Liver (tissue), 9 donors: ENCODE results near the gene RETN. TPM values are rescaled to one million over a fixed set of nuclear protein-coding genes. Genes with fewer than 3 reads are reported as not detected.

Source experiments
- DNase-seq: peaks from one replicate; pipeline ENCODE4 v3.0.0-alpha.2; 2017; ENCODE audit warnings: low spot score
- H3K27ac ChIP-seq, 2 donors: one replicate each; pipeline ENCODE4 v1.7.0; 2013; ENCODE audit warnings: inconsistent platforms in 2 of 2, low read length in 2 of 2, control low read depth in 1 of 2, low read depth in 1 of 2, mild to moderate bottlenecking in 1 of 2
- H3K27me3 ChIP-seq, 4 donors: one replicate each; pipeline versions ENCODE4 v1.6.1 to v1.7.0; 2013; ENCODE audit warnings: low read length in 3 of 4, inconsistent platforms in 1 of 4, mild to moderate bottlenecking in 1 of 4, moderate library complexity in 1 of 4; ENCODE audit not compliant: control insufficient read depth in 4 of 4, insufficient read depth in 4 of 4
- H3K36me3 ChIP-seq, 4 donors: one replicate each; pipeline versions ENCODE4 v1.6.1 to v1.7.0; 2013; ENCODE audit warnings: low read length in 3 of 4, mild to moderate bottlenecking in 3 of 4, low read depth in 1 of 4, moderate library complexity in 1 of 4; ENCODE audit not compliant: control insufficient read depth in 4 of 4, insufficient read depth in 3 of 4
- H3K4me1 ChIP-seq, 4 donors: one replicate each; pipeline versions ENCODE4 v1.6.1 to v1.7.0; 2013; ENCODE audit warnings: low read length in 3 of 4, mild to moderate bottlenecking in 3 of 4, moderate library complexity in 1 of 4; ENCODE audit not compliant: control insufficient read depth in 4 of 4, insufficient read depth in 4 of 4
- H3K4me3 ChIP-seq, 3 donors: one replicate each; pipeline versions ENCODE4 v1.6.1 to v1.7.0; 2013; ENCODE audit warnings: low read length in 3 of 3, control low read depth in 1 of 3, low read depth in 1 of 3, mild to moderate bottlenecking in 1 of 3
- H3K9ac ChIP-seq, 2 donors: one replicate each; pipeline ENCODE4 v1.7.0; 2013; ENCODE audit warnings: low read length in 2 of 2, mild to moderate bottlenecking in 2 of 2, moderate library complexity in 2 of 2, control low read depth in 1 of 2, low read depth in 1 of 2
- H3K9me3 ChIP-seq, 4 donors: one replicate each; pipeline versions ENCODE4 v1.6.1 to v1.7.0; 2013; ENCODE audit warnings: low read length in 3 of 4; ENCODE audit not compliant: control insufficient read depth in 4 of 4
- ATF3 ChIP-seq: IDR thresholded peaks from 2 replicates; pipeline ENCODE4 v1.6.1; 2016; ENCODE audit warnings: antibody characterized with exemption
- CTCF ChIP-seq: fragments of 150-350 bp; IDR thresholded peaks from 2 replicates; pipeline ENCODE4 v1.5.1; 2017; ENCODE audit warnings: improper control_type of control experiment, low read depth, low read length; ENCODE audit not compliant: missing input control
- EGR1 ChIP-seq, 2 donors: IDR thresholded peaks; 2 replicates each; pipeline ENCODE4 v1.6.1; 2016 to 2018; ENCODE audit warnings: antibody characterized with exemption in 2 of 2, low read depth in 2 of 2
- FOXA1 ChIP-seq: IDR thresholded peaks from 2 replicates; pipeline ENCODE4 v1.6.1; 2016; ENCODE audit warnings: antibody characterized with exemption
- FOXA2 ChIP-seq: IDR thresholded peaks from 2 replicates; pipeline ENCODE4 v1.6.1; 2016; ENCODE audit warnings: antibody characterized with exemption
- GABPA ChIP-seq, 2 donors: IDR thresholded peaks in 1 of 2; conservative IDR thresholded peaks in 1 of 2; 2 replicates each; pipeline ENCODE4 v1.6.1; 2016; ENCODE audit warnings: antibody characterized with exemption in 2 of 2, mild to moderate bottlenecking in 1 of 2, moderate library complexity in 1 of 2
- HNF4A ChIP-seq, 2 donors: conservative IDR thresholded peaks; 2 replicates each; pipeline ENCODE4 v1.6.1; 2016; ENCODE audit warnings: antibody characterized with exemption in 2 of 2, mild to moderate bottlenecking in 2 of 2
- JUND ChIP-seq, 2 donors: IDR thresholded peaks; 2 replicates each; pipeline ENCODE4 v1.6.1; 2016; ENCODE audit warnings: antibody characterized with exemption in 2 of 2
- MAX ChIP-seq: IDR thresholded peaks from 2 replicates; pipeline ENCODE4 v1.6.1; 2016; ENCODE audit warnings: antibody characterized with exemption
- NR2F2 ChIP-seq: IDR thresholded peaks from 2 replicates; pipeline ENCODE4 v1.6.1; 2016; ENCODE audit warnings: antibody characterized with exemption
- RAD21 ChIP-seq, 2 donors: IDR thresholded peaks; 2 replicates each; pipeline ENCODE4 v1.6.1; 2016; ENCODE audit warnings: antibody characterized with exemption in 2 of 2, mild to moderate bottlenecking in 2 of 2
- REST ChIP-seq: IDR thresholded peaks from 2 replicates; pipeline ENCODE4 v1.6.1; 2016; ENCODE audit warnings: antibody characterized with exemption, mild to moderate bottlenecking
- RXRA ChIP-seq, 2 donors: IDR thresholded peaks; 2 replicates each; pipeline ENCODE4 v1.6.1; 2017 to 2018; ENCODE audit warnings: antibody characterized with exemption in 2 of 2, mild to moderate bottlenecking in 1 of 2
- SP1 ChIP-seq: IDR thresholded peaks from 2 replicates; pipeline ENCODE4 v1.6.1; 2018; ENCODE audit warnings: antibody characterized with exemption, mild to moderate bottlenecking
- TAF1 ChIP-seq: conservative IDR thresholded peaks from 2 replicates; pipeline ENCODE4 v1.6.1; 2016; ENCODE audit warnings: antibody characterized with exemption, mild to moderate bottlenecking
- YY1 ChIP-seq: IDR thresholded peaks from 2 replicates; pipeline ENCODE4 v1.6.1; 2016; ENCODE audit warnings: antibody characterized with exemption, mild to moderate bottlenecking
- WGBS: extraction: QIAGEN DNeasy Blood & Tissue Kit; methylation state at CpG from one replicate; pipeline ENCODE4 v1.1.7; 2013; 5-methylcytosine and 5-hydroxymethylcytosine counted together
- polyA plus RNA-seq, 2 donors: library from polyadenylated mRNA; stranded (reverse) in 1 of 2; unstranded in 1 of 2; fragments of 200-250 nt in 1 of 2; fragments of >200 nt in 1 of 2; fragmentation: Nextera tagmentation in 1 of 2; extraction: Ambion mirVana in 1 of 2; gene quantifications; one replicate each; pipeline versions ENCODE4 v1.2.1 to v1.2.3, GENCODE V29; 2013 to 2015
- total RNA-seq, 2 donors: library from RNA; depleted of rRNA; stranded (reverse); fragments of >200 nt; gene quantifications; one replicate each; pipeline ENCODE4 v1.2.3, GENCODE V29; 2014
- TF ChIP-seq, protein P1 (sequence below): IDR thresholded peaks from 2 replicates; pipeline ENCODE4 v1.6.1; 2016; ENCODE audit warnings: antibody characterized with exemption
- donor health status: healthy.
- donor health status: healthy.
- donor health status: healthy.
- donor health status: healthy.
- donor health status: healthy.

Gene RETN
- total and polyA plus RNA-seq, 4 donors, result 1.9 to 11.5 TPM; not detected in 2

- TF ChIP-seq TAF1, result no peak
- no peak for TF ChIP-seq NR2F2
- no peak for TF ChIP-seq YY1
- no peak for TF ChIP-seq SP1
- no peak for TF ChIP-seq FOXA2
- no peak overlapping the region for H3K9ac ChIP-seq
- no peak for DNase-seq
Measured at GRCh38 chr19:7661744-7662538, 6.9 kb upstream of the RETN start.

DNA sequence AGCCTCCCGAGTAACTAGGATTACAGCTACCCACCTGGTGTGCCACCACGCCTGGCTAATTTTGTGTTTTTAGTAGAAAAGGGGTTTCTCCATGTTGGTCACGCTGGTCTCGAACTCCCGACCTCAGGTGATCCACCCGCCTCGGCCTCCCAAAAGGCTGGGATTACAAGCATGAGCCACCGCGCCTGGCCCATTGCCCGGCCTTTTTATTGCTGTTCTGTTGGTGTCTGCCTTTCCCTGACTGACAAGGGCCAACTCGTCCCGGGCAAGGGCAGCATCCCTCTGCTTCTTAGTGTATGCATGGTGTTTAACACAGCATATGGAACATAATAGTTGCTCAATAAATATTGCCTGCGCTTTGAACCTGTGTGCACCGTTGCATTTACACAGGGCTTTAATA lies 6.2 kb upstream of the RETN start:
- DNase-seq, result no peak
- Histone ChIP-seq H3K4me1 (no peaks in the 10 kb centered on the region), H3K27me3 (no peaks in the 10 kb centered on the region), H3K36me3 (no peaks in the 10 kb centered on the region), H3K9me3 (no peaks in the 10 kb centered on the region), H3K27ac (no peak overlapping the region), H3K9ac (no peak overlapping the region), H3K4me3 (no peak overlapping the region)
- TF ChIP-seq HNF4A (conservative IDR thresholded peaks at IDR 0.05) (no peak), TAF1 (no peak), NR2F2 (no peak), SP1 (no peak), ATF3 (no peak), EGR1 (IDR thresholded peaks at IDR 0.05; ENCODE audit: low read depth in 2 of 2) (no peak), JUND (IDR thresholded peaks at IDR 0.05) (no peak), REST (no peak), MAX (no peak), RXRA (IDR thresholded peaks at IDR 0.05) (no peak), FOXA1 (no peak), CTCF (no peak), FOXA2 (no peak), RAD21 (IDR thresholded peaks at IDR 0.05) (no peak), YY1 (no peak), GABPA (IDR thresholded peaks at IDR 0.05 in 1 of 2, conservative IDR thresholded peaks at IDR 0.05 in 1 of 2) (no peak)
- TF ChIP-seq, protein P1, sequence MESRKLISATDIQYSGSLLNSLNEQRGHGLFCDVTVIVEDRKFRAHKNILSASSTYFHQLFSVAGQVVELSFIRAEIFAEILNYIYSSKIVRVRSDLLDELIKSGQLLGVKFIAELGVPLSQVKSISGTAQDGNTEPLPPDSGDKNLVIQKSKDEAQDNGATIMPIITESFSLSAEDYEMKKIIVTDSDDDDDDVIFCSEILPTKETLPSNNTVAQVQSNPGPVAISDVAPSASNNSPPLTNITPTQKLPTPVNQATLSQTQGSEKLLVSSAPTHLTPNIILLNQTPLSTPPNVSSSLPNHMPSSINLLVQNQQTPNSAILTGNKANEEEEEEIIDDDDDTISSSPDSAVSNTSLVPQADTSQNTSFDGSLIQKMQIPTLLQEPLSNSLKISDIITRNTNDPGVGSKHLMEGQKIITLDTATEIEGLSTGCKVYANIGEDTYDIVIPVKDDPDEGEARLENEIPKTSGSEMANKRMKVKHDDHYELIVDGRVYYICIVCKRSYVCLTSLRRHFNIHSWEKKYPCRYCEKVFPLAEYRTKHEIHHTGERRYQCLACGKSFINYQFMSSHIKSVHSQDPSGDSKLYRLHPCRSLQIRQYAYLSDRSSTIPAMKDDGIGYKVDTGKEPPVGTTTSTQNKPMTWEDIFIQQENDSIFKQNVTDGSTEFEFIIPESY, result no peak
- 82% methylated on average over 14 of the region's 14 CpGs for WGBS

More at GRCh38 chr19:7661744-7662538, 6.9 kb upstream of the RETN start:
- peaks cover 0 to 3% (median 0%) of the 10 kb centered on the region in 4 donors for H3K4me1 ChIP-seq
- H3K9me3 ChIP-seq, result no peaks in the 10 kb centered on the region
- no peaks in the 10 kb centered on the region for H3K27me3 ChIP-seq
- H3K27ac ChIP-seq, result no peak overlapping the region
- WGBS, result 77% methylated on average over 8 of the region's 8 CpGs
- no peaks in the 10 kb centered on the region for H3K36me3 ChIP-seq
- H3K4me3 ChIP-seq, result no peak overlapping the region
